Activated naive CD8-positive, alpha-beta T cell treated with anti-CD3 and anti-CD28 coated beads for 36 hours (primary cell): ENCODE results near the gene TSGA10. TPM values are rescaled to one million over a fixed set of nuclear protein-coding genes. Genes with fewer than 3 reads are reported as not detected.
"Not testable (repeated sequence)": the region's sequence is repeated elsewhere in the genome, so short reads cannot be mapped to it uniquely, and the experiment has no call there.

Experiments used
- DNase-seq: peaks from one replicate; pipeline ENCODE4 v3.0.0; 2021
- H3K27ac Mint-ChIP-seq: one replicate; pipeline ENCODE4 v1.8.0; 2022; ENCODE audit warnings: mild to moderate bottlenecking, moderate library complexity, mixed read lengths
- H3K27me3 Mint-ChIP-seq: one replicate; pipeline ENCODE4 v1.8.0; 2022; ENCODE audit warnings: mild to moderate bottlenecking, mixed read lengths
- H3K36me3 Mint-ChIP-seq: one replicate; pipeline ENCODE4 v1.8.0; 2021; ENCODE audit warnings: mild to moderate bottlenecking, mixed read lengths
- H3K4me1 Mint-ChIP-seq: one replicate; pipeline ENCODE4 v1.8.0; 2021; ENCODE audit warnings: mixed read lengths
- H3K4me3 Mint-ChIP-seq: one replicate; pipeline ENCODE4 v1.8.0; 2022; ENCODE audit warnings: mild to moderate bottlenecking, moderate library complexity, mixed read lengths
- H3K9me3 Mint-ChIP-seq: one replicate; pipeline ENCODE4 v1.8.0; 2022; ENCODE audit warnings: mixed read lengths
- total RNA-seq, 2 experiments: library from RNA; stranded (reverse); gene quantifications; one replicate each; pipeline ENCODE4 v1.2.3, GENCODE V29; 2021

TSGA10 gene, protein sequence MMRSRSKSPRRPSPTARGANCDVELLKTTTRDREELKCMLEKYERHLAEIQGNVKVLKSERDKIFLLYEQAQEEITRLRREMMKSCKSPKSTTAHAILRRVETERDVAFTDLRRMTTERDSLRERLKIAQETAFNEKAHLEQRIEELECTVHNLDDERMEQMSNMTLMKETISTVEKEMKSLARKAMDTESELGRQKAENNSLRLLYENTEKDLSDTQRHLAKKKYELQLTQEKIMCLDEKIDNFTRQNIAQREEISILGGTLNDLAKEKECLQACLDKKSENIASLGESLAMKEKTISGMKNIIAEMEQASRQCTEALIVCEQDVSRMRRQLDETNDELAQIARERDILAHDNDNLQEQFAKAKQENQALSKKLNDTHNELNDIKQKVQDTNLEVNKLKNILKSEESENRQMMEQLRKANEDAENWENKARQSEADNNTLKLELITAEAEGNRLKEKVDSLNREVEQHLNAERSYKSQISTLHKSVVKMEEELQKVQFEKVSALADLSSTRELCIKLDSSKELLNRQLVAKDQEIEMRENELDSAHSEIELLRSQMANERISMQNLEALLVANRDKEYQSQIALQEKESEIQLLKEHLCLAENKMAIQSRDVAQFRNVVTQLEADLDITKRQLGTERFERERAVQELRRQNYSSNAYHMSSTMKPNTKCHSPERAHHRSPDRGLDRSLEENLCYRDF
- 1 to 10 TPM; 5.6 to 7.5 TPM for total RNA-seq

DNA sequence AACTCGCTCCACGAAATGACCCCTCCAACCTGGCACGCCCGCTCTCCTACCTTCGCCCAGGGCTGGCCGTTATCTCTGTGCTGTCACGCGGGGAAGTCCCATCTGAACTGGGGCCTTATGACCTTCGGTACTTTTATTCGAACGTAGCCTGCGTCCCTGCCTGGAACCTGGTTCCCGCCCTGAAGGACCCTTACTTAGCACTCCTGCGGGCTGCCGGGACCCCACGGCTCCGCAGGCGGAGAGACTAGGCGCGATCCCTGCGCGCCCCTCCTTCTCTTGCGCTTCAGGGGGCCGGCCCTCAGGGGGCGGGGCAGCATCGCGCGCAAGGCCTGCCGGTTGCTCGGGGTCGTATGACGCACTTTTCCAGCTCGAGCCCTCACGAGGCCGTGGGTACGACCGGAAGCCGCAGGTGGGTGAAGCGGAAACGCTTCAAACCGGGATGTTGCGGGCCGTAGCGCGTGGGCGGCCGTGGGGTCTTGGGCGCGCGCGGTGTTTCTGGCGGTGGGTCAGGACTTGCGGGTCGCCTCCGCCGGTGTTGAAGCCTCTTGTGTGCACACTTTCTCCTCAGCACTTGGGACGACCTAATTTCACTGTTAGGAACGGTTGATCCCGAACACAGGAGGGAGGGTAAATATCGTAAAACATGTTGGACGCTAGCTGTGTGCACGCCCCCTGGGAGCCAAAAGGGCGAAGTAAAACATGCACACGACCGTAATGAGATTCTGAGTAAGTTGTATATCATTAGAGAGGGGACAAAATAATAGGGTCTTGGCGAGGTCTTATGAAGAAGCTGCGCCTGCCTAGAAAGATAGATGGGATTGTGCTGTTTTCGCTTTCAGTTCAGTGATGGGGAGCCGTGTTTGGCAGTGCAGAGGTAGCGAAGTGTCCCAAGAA, at the start of gene TSGA10, which contains the start of gene LIPT1:
Gene TSGA10 (minus strand): TSS at position 300 of the 894 bp plus-strand sequence. CDS start 45,503 bp downstream, outside the sequence.
Gene LIPT1 (plus strand): TSS at position 325 of the 894 bp plus-strand sequence. CDS start 6,991 bp downstream, outside the sequence.
- Mint-ChIP-seq H3K4me3 (no peak within 1 kb of the TSS), H3K9me3 (no peaks in the 10 kb centered on the region), H3K4me1 (peaks cover 17% of the 10 kb centered on the region), H3K27me3 (no peaks in the 10 kb centered on the region), H3K27ac (peak within 1 kb of the TSS; percentile 92), H3K36me3 (peaks cover 9% of the 10 kb centered on the region)
- DNase-seq, result peak; percentile 94

DNA sequence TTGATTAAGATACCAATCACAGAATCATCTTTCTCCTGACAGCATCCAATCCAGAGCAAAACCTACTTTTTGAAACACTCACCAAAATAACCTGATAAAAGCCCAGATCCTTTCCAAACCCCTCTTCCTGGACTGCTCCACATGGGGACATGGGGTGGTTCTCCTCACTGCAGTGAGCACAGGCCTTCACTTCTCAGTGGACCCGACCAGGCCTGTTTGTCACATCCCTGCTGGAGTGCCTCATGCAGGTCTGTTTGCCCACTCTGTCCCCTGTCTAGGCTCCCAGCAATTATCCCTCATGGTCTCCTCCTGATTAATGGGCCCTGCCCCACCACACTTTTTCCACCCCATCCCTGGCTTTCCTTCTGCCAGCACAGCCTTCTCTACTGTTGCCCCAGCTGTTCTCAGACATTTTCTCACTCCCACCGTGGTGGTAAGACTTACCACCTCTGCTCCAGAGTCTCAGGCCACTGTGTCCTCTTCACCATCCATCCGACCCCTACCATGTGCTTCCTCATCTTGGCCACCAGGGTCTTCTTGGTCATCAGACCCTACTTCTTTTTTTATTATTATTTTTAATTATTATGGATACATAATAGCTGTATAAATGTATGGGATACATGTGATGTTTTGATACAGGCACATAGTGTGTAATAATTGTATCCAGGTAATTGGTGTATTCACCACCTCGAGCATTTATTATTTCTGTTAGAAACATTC, 47.4 kb upstream of the TSGA10 start:
- Mint-ChIP-seq H3K4me1 (no peaks in the 10 kb centered on the region), H3K27ac (no peak overlapping the region), H3K27me3 (no peaks in the 10 kb centered on the region), H3K4me3 (no peak overlapping the region), H3K36me3 (peaks cover 22% of the 10 kb centered on the region), H3K9me3 (peaks cover 5% of the 10 kb centered on the region)
- DNase-seq, result no peak

DNA sequence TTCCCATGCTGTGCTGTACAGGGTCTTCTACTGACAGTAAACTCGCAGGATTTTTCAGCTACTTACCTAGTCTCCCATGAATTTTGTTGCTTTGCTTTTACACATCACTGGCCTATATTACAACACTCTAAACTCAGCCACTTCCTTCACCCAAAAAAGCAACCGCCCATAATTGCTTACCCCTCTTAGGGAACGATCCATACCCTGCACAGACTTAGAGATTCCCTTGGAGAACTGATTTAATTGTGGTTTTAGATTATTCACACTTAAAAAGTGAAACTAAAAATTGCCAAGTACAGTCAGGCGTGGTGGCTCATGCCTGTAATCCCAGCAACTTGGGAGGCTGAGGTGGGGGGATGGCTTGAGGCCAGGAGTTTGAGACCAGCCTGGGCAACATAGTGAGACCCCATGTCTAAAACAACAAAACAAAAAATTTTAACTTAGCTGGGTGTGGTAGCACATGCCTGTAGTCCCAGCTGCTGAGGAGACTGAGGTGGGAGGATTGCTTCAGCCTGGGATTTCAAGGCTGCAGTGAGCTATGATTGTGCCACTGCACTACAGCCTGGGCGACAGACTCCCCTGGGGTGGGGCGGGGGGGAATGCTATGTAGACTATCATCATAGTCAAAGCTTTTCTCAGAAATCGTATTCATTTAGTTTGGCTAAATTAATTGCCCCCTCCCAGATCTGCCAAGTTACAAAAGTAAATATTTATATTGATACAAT, 45.5 kb upstream of the TSGA10 start:
- H3K9me3 Mint-ChIP-seq, result peaks cover 2% of the 10 kb centered on the region

DNA sequence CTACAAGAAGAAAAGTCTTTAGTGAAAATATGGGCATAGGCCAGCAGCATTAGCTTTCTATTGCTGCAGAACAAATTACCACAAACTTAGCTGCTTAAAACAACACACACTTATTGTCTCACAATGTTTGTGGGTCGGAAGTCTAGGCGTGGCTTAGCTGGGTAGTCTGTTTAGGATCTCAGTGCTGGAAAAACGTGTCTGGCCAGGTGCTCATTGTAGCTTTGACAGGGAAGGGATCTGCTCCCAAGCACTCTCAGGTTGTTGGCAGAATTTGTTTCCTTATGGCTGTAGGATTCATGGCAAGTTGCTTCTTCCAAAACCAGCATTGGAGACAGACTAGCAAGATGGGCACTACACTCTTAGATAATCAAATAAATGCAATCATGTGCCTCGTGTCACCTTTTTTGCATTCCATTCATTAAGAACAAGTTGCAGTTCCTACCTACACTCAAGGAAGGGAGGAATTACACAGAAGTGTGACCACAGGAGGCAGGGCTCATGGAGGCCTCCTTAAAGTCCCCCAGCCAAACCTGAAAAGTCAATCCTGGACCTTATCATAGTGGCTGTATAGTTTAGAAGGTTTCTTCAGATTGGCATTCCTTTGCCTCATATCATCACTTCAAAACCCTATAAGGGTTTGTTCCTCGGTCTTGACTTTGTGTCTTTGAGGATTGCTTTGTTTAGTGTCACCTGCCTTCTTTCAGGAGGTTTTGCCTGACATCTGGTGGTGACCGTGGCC, 43.5 kb upstream of the TSGA10 start:
- Mint-ChIP-seq H3K4me3 (no peak overlapping the region), H3K4me1 (no peaks in the 10 kb centered on the region), H3K27me3 (no peaks in the 10 kb centered on the region), H3K27ac (no peak overlapping the region), H3K36me3 (peaks cover 15% of the 10 kb centered on the region), H3K9me3 (no peaks in the 10 kb centered on the region)
- no peak for DNase-seq

More for the DNA sequence above, 45.5 kb upstream of the TSGA10 start:
- no peak for DNase-seq
- Mint-ChIP-seq H3K27me3 (no peaks in the 10 kb centered on the region), H3K4me1 (no peaks in the 10 kb centered on the region), H3K4me3 (no peak overlapping the region), H3K27ac (peak overlapping the region; percentile 19), H3K36me3 (peaks cover 13% of the 10 kb centered on the region)

DNA sequence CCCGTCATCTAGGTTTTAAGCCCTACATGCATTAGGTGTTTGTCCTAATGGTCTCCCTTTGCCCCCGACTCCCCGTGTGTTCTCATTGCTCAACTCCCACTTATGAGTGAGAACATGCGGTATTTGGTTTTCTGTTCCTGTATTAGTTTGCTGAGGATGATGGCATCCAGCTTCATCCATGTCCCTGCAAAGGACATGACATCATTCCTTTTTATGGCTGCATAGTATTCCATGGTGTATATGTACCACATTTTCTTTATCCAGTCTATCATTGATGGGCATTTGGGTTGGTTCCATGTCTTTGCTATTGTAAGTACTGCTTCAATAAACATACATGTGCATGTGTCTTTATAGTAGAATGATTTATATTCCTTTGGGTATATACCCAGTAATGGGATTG, 37.6 kb upstream of the TSGA10 start:
- not testable (repeated sequence) for H3K27ac Mint-ChIP-seq, H3K27me3 Mint-ChIP-seq, H3K9me3 Mint-ChIP-seq, H3K4me1 Mint-ChIP-seq, H3K4me3 Mint-ChIP-seq, DNase-seq
- peaks cover 32% of the 10 kb centered on the region for H3K36me3 Mint-ChIP-seq

DNA sequence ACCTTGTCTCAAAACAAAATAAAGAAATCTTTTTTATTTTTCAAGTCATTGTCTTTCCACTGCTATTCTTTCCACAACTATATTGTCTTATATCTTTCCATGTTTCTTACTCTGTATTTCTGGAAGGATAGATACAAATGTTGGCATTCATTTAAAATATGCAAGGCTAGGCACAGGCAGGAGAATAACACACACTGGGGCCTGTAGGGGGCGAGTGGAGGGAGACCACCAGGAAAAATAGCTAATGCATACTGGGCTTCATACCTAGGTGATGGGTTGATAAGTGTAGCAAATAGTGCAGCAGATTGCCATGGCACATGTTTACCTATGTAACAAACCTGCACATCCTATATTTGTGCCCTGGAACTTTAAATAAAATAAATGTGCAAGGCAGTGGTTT, 35.8 kb upstream of the TSGA10 start:
- H3K36me3 Mint-ChIP-seq, result peaks cover 31% of the 10 kb centered on the region
- no peak overlapping the region for H3K4me3 Mint-ChIP-seq
- no peak for DNase-seq
- no peaks in the 10 kb centered on the region for H3K27me3 Mint-ChIP-seq
- peaks cover 2% of the 10 kb centered on the region for H3K9me3 Mint-ChIP-seq
- H3K4me1 Mint-ChIP-seq, result peaks cover 11% of the 10 kb centered on the region
- no peak overlapping the region for H3K27ac Mint-ChIP-seq

DNA sequence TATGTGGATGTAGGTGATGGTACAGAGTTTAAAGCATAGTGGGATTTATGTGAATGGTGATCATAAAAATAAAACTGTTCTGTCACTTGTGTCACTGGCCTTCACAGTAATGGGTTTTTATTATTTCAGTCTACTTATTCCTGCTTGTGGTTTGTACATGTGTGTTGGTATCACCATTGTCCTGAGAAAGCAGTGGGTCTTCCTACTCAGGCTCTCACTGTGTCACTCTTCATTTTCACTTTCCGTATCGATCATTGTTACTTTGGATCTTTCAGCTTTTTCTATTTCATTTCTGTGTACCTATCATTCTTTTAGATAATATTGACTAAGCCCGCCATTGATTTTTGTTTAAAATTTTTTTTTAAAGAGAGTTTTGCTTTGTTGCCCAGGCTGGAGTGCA, 33.6 kb upstream of the TSGA10 start:
- peaks cover 2% of the 10 kb centered on the region for H3K9me3 Mint-ChIP-seq
- H3K27me3 Mint-ChIP-seq, result no peaks in the 10 kb centered on the region
- H3K4me3 Mint-ChIP-seq, result no peak overlapping the region
- H3K27ac Mint-ChIP-seq, result no peak overlapping the region
- H3K4me1 Mint-ChIP-seq, result peaks cover 22% of the 10 kb centered on the region
- H3K36me3 Mint-ChIP-seq, result peaks cover 25% of the 10 kb centered on the region
- DNase-seq, result no peak

DNA sequence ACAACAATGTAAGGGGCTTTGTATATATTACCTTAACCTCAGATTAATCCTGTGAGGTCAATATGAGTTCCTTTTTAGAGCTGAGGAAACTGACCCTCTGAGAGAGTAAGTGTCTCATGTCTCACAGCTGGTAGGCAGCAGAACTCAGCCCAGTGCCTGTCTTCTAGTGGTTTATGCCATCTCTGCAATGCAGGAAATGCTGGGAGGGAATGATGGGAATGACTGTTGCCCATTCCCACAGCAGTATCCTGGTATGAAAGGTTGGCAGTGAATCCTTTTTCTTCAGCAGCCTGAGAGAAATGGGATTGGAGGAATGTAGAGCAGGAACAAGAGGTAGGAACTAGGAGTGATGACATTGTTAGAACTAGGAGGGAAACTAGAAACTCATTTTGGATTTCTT, 32.3 kb upstream of the TSGA10 start:
- H3K4me1 Mint-ChIP-seq, result peaks cover 27% of the 10 kb centered on the region
- no peak overlapping the region for H3K27ac Mint-ChIP-seq
- peaks cover 14% of the 10 kb centered on the region for H3K36me3 Mint-ChIP-seq
- H3K9me3 Mint-ChIP-seq, result peaks cover 2% of the 10 kb centered on the region
- H3K27me3 Mint-ChIP-seq, result no peaks in the 10 kb centered on the region
- no peak for DNase-seq
- H3K4me3 Mint-ChIP-seq, result no peak overlapping the region

DNA sequence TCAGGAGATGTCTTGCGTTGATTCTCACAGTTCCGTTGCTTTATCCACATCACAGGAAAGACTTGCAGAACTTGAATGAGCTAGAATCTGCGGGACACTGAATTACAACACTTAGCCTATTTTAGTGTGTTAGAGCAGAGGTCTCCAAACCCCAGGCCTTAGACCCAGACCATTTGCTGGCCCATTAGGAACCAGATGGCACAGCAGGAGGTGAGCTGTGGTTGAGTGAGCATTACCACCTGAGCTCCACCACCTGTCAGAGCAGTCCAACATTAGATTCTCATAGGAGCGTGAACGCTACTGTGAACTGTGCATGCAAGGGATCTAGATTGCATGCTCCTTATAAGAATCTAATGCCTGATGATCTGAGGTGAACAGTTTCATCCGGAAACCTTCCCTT, 30.1 kb upstream of the TSGA10 start:
- Mint-ChIP-seq H3K27ac (no peak overlapping the region), H3K4me1 (peaks cover 33% of the 10 kb centered on the region), H3K9me3 (no peaks in the 10 kb centered on the region), H3K36me3 (peaks cover 7% of the 10 kb centered on the region), H3K27me3 (no peaks in the 10 kb centered on the region), H3K4me3 (no peak overlapping the region)
- no peak for DNase-seq

DNA sequence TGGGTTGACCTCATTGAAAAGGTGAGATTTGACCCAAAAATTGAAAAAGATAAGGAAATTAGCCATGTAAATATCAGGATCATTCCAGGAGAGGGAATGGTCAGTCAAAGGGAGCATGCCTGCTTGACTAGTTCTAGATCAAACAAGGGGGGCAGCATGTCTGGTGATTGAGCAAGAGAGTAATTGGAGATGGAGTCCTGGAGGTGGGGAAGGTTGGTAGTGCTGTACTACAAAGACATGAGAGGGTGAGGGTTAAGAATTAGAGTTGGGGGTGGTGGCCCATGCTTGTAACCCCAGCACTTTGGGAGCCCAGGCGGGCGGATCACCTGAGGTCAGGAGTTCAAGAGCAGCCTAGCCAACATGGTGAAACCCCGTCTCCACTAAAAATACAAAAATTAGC, 28.3 kb upstream of the TSGA10 start:
- H3K36me3 Mint-ChIP-seq, result peaks cover 15% of the 10 kb centered on the region
- H3K27ac Mint-ChIP-seq, result no peak overlapping the region
- no peak for DNase-seq
- peak overlapping the region; percentile 15 for H3K4me3 Mint-ChIP-seq
- no peaks in the 10 kb centered on the region for H3K27me3 Mint-ChIP-seq
- no peaks in the 10 kb centered on the region for H3K9me3 Mint-ChIP-seq
- peaks cover 42% of the 10 kb centered on the region for H3K4me1 Mint-ChIP-seq

DNA sequence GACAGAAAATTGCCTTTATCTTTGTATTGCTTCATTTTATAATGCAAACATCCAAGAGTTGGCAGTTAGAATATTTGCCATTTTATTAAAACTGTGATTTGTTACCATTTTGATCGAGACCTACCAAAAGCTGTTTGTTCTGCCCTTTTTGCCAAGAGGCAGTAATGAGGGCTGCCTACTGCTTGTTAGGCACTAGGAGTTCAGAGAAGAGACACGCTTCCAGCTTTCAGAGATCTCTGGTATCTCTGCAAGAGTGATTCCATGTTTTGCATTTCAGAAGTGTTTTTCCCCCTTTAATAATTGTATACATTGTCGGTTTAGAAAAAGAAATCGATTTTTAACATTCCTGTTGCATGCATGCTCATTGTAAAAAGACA, 26.9 kb upstream of the TSGA10 start:
- peaks cover 13% of the 10 kb centered on the region for H3K36me3 Mint-ChIP-seq

DNA sequence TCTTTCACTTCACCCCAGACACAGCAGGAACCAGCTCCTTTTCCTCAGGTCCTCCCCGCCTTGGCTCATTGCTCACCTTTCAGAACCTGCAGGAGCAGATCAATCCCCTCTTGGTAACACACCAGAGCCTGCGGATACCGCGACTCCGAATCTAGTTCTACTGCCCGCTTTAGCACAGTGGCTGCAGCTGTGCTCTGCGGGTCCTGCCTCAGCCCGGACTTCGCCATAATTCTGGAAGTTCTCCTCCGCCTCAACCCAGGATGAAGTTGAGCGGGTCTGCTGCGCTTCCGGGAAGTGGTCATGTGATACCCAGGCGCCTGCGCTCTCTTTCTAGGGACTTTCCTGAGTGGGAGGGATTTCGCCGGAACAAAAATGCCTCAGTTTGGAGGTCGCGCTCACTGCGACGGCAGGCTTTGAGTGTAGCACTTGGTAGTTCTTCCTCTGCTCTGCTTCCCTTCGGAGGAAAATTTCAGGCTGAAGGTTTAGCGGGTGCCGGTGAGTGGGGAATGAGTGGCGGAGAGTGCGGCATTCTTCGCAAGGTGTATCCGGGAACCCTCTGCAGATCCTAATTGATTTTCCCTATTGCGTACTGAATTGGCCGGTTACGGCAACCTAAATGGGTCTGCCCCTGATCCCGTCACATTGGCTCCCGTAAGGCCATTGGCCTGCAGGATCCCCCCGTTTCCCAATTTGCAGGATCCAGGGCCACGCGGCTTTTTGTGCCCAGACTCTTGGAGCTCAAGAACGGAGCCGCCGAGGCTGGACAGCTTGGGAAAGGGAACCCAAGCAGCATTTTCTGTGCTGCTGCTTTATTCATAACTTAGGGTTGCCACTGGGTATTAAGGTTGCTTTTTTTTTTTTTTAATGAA, 26.2 kb upstream of the TSGA10 start, which contains the start of the genes MITD1 and MRPL30:
Gene MITD1 (minus strand): TSS at position 304 of the 869 bp plus-strand sequence. CDS start 77 bp downstream, at position 227.
Gene MRPL30 (plus strand): TSS at position 430 of the 869 bp plus-strand sequence. CDS start 5,020 bp downstream, outside the sequence.
- peak; percentile 86 for DNase-seq
- H3K27me3 Mint-ChIP-seq, result no peaks in the 10 kb centered on the region
- no peaks in the 10 kb centered on the region for H3K9me3 Mint-ChIP-seq
- H3K4me3 Mint-ChIP-seq, result peak within 1 kb of the TSS; percentile 95
- H3K27ac Mint-ChIP-seq, result peak within 1 kb of the TSS; percentile 96
- H3K4me1 Mint-ChIP-seq, result peaks cover 50% of the 10 kb centered on the region
- peaks cover 13% of the 10 kb centered on the region for H3K36me3 Mint-ChIP-seq

More for the DNA sequence above, 26.9 kb upstream of the TSGA10 start:
- DNase-seq, result no peak
- Mint-ChIP-seq H3K4me1 (peaks cover 48% of the 10 kb centered on the region), H3K9me3 (no peaks in the 10 kb centered on the region), H3K4me3 (peak overlapping the region; percentile 95), H3K27ac (peak overlapping the region; percentile 96), H3K27me3 (no peaks in the 10 kb centered on the region)
